Skin epidermis (tissue), 12 donors: Measurements from ENCODE around the gene SIK2.
A peak's percentile ranks its signal among the peaks of the same experiment; 100 is the strongest.
"Not testable (repeated sequence)": the region's sequence is repeated elsewhere in the genome, so short reads cannot be mapped to it uniquely, and the experiment has no call there.

Experiments
- H3K27ac ChIP-seq, 21 experiments: fragments of 200-600 bp; sonication (generic) in 11 of 21; one replicate each; pipeline ENCODE4 v1.5.0; 2020; ENCODE audit warnings: mild to moderate bottlenecking in 3 of 21, inconsistent platforms in 2 of 21, moderate library complexity in 2 of 21
- H3K4me3 ChIP-seq, 7 experiments: fragments of 200-600 bp; sonication (generic) in 2 of 7; one replicate each; pipeline ENCODE4 v1.5.0; 2020; ENCODE audit warnings: inconsistent platforms in 2 of 7, mild to moderate bottlenecking in 2 of 7, moderate library complexity in 1 of 7

Gene SIK2

GRCh38 chr11:111644922-111645321 lies 42.7 kb downstream of the SIK2 start:
- Histone ChIP-seq H3K27ac (no peak overlapping the region), H3K4me3 (no peak overlapping the region)

DNA sequence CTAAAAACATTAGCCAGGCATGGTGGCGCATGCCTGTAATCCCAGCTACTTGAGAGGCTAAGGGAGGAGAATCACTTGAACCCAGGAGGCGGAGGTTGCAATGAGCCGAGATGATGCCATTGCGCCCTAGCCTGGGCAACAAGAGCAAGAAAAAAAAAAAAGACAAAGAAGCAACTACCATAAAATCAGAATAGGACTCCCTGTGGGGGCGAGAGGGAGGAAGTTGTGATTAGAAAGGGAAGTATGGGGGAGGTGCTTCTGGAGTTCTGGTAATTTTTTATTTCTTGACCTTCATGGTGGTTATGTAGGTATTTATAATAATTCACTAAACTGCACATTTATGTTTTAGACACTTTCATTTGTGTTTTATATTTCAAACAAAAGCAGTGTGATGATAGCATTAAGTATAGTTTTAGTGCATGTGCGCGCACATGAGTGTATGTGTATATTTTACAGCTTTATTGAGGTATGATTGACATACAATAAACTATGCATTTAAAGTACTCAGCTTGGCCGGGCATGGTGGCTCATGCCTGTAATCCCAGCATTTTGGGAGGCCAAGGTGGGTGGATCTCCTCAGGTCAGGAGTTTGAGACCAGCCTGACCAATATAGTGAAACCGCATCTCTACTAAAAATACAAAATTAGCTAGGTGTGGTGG lies 43.5 kb downstream of the SIK2 start:
- no peak overlapping the region for H3K4me3 ChIP-seq
- H3K27ac ChIP-seq: no peak overlapping the region

DNA sequence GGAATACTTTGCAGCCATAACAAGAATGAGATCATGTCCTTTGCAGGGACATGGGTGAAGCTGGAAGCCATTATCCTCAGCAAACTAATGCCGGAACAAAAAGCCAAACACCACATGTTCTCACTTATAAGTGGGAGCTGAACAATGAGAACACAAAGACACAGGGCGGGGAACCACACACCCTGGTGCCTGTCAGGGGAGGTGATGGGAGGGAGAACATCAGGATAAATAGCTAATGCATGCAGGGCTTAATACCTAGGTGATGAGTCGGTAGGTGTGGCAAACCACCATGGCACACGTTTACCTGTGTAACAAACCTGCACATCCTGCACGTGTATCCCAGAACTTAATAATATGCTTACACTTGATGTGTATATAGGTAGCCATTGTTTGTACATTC lies 49.1 kb downstream of the SIK2 start:
- not testable (repeated sequence) for H3K4me3 ChIP-seq, H3K27ac ChIP-seq

GRCh38 chr11:111652184-111652583 lies 49.9 kb downstream of the SIK2 start:
- H3K4me3 ChIP-seq: no peak overlapping the region
- no peak overlapping the region for H3K27ac ChIP-seq

DNA sequence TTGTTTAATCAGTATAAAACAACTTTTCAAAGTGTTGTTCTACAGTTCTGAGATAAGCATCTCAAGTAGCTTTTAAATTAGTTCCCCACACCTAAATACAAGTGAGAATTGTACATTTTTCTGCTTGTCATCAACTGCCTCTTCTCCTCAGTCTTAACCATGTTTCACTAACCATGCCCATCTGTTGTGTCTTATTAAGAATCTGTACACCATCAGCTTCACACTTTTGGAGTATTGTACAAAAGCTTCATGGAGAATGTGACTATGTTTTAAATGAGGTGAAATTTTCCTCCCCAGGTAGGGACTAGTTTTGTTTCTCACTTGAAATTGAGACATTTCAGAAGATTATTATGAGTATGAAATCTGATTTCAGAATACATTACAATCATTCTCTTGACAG lies 52.4 kb downstream of the SIK2 start:
- H3K27ac ChIP-seq: no peak overlapping the region
- no peak overlapping the region for H3K4me3 ChIP-seq

GRCh38 chr11:111655924-111656323 lies 53.7 kb downstream of the SIK2 start:
- H3K4me3 ChIP-seq: no peak overlapping the region
- H3K27ac ChIP-seq: no peak overlapping the region

DNA sequence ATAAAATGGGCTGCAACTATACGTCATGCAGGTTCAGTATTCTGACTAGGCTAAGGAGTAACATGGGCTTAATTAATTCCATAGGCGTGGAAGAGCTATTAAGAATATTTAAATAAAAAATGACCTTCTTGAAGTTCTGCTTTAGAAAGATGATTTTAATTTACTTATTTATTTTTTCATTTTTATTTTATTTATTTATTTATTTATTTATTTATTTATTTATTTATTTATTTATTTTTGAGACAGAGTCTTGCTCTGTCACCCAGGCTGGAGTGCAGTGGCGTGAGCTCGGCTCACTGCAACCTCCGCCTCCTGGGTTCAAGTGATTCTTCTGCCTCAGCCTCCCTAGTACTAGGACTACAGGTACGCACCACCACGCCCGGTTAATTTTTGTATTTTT lies 55.7 kb downstream of the SIK2 start:
- H3K27ac ChIP-seq, H3K4me3 ChIP-seq: not testable (repeated sequence)

GRCh38 chr11:111658493-111658892 lies 56.2 kb downstream of the SIK2 start:
- H3K27ac ChIP-seq, H3K4me3 ChIP-seq: not testable (repeated sequence)

DNA sequence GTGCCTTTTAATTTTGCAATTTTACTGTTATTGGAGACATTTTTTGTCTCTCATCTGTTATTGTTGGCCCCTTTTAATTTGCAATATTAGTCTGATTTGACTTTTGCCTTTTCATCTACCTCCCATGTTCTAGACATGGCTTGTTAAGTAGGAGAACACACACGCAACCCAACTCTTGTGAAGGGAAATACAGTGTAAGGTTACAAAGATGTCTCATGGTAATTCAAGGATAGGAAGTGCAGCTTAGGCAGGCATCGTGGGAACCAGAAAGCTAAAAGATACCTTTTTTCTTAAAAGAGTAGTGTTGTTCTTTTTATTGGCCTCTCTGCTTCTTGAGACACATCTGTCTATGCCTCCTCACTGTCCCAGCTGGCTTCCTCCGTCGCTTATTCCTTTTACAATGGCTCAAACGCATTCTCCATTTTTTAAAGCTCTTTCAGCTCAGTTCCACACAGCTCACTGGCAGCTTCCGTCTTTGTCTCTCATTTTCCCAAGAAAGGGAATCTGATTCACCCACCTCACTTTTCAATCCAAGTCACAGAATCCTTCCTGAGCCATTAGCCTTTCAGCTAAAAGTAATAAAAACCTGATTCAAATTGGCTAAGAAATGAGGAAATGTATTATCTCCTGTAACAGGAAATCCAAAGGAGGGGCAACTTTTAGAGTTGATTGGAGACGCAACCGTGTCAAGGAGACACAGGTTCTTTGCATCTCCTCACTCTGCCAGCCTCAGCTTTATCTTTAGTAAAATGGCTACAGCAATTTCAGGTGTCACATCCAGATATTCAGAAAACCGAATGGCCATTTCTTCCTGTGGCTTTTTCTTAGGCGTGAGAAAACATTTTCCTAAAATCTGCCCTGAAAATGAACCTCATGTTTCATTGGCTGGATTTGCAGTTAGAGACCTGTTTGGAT lies 57.2 kb downstream of the SIK2 start:
- Histone ChIP-seq H3K4me3 (no peak overlapping the region), H3K27ac (no peak overlapping the region)

- no peak overlapping the region for H3K4me3 ChIP-seq
- no peak overlapping the region for H3K27ac ChIP-seq
These were observed 58.6 kb downstream of the SIK2 start for GRCh38 chr11:111660822-111661221.

DNA sequence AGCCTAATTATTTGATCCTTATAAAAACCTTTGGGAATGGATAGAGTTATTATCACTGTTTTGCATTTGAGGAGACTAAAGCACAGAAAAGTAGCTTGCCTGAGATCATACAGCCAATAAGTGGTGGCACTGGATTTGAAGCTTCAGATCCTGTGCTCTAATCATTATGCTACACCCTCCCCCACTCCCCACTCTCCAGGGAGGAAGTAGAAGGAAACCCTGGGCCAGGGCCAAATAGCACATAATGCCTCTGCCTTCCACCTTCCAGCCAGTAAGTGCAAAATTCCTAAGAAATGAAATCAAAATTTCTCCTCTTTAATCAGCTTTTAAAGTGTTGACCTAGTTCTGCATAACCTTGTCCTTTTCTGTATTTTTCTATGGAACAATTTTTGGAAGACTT lies 61.6 kb downstream of the SIK2 start:
- no peak overlapping the region for H3K27ac ChIP-seq
- H3K4me3 ChIP-seq: no peak overlapping the region

GRCh38 chr11:111665777-111666176 lies 63.5 kb downstream of the SIK2 start:
- H3K27ac ChIP-seq: no peak overlapping the region
- no peak overlapping the region for H3K4me3 ChIP-seq

GRCh38 chr11:111668980-111669379 lies 66.7 kb downstream of the SIK2 start:
- H3K27ac ChIP-seq: no peak overlapping the region
- no peak overlapping the region for H3K4me3 ChIP-seq

DNA sequence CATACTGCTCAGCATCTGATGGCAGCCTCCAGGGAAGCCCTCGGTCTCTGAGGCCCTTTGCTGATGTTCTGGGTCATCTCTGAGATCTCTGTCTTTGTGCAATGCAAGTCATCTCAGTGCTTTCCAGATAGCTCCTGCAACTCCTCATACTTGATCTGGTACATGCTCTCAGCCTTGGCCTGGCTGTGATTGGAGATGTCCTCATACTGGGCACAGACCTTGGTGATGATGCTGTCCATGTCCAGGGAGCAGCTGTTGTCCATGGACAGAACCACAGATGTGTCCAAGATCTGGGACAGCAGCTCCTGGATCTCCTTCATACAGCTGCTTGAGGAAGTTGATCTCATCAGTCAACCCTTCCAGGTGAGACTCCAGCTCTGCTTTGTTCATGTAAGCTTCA lies 69.1 kb downstream of the SIK2 start:
- Histone ChIP-seq H3K27ac (no peak overlapping the region), H3K4me3 (no peak overlapping the region)

DNA sequence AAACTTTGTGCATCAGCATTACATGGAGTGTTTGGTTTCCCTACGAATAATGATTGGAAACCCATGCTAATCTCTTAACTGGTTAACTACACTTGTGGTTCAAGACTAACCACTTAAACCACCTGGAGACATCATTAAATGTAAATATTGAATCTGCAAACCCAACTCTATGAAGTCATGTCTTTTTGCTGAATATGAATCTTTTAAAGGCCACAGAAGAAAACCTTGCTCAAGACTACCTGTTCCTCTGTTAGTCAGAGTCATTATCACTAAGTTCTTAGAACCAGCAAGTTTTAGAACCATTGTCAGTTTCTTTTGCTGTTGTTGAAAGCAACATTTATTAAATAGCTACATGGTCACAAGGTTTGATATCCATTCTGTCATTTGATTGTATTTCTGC lies 70.7 kb downstream of the SIK2 start:
- Histone ChIP-seq H3K27ac (no peak overlapping the region), H3K4me3 (no peak overlapping the region)

DNA sequence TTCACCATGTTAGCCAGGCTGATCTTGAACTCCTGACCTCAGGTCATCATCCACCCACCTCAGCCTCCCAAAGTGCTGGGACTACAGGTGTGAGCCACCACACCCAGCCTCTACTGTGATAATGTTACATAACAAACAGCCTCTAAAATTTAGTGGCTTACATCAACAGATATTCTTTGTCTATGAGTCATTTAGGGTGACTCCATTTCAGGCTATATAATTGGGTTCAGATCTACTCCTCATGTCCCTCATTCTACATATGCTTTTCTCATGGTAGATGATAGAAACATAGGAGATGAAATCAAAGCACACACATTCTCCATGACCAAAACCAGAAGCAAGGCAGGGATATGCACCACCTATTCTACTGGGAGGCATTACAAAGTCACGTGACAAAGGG lies 72.7 kb downstream of the SIK2 start:
- no peak overlapping the region for H3K27ac ChIP-seq

DNA sequence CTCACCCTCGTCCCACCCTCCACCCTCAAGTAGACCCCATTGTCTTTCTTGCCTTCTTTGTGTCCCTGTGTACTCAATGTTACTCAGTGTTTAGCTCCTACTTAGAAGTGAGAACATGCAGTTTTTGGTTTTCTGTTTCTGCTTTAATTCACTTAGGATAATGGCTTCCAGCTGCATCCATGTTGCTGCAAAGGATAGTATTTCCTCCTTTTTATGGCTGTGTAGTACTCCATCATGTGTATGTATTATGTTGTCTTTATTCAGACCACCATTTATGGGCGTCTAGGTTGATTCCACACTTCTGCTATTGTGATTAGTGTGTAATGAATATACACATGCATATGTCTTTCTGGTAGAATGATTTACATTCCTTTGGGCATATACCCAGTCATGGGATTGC lies 73.6 kb downstream of the SIK2 start:
- Histone ChIP-seq H3K4me3 (no peak overlapping the region), H3K27ac (peak overlapping the region in 1 of 21 experiments; percentile 61)

More for the DNA sequence above, 72.7 kb downstream of the SIK2 start:
- H3K4me3 ChIP-seq: no peak overlapping the region

DNA sequence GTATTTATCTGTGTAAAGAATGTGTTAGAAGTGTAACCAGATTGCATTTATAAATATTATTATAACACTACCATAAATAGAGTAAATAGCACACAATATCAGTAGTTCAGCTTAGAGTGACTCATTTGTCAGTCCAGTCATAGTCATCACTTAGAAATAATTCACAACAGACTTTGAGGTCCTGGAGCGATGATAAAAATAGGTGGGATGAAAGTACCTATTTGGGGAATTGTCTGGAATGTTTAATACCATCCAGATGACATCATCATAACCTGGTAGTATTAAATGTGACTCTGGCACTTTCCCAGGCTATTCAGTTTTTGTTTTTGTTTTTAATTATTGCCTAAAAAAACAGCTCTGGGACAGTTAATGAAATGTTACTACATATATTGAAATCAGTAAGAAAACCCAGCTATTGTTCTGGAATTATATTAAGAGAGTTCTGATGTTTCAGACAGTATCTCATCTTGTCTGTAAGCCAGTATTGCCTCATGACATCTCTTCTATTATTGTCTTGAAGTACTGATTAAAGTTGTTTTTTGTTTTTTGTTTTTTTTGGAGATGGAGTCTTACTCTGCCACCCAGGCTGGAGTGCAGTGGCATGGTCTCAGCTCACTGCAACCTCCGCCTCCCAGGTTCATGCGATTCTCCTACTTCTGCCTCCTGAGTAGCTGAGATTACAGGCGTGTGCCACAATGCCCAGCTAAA lies 74.8 kb downstream of the SIK2 start:
- Histone ChIP-seq H3K27ac (peak overlapping the region in 3 of 21 experiments; percentile 14 to 66 (median 61)), H3K4me3 (no peak overlapping the region)

- Histone ChIP-seq H3K27ac (no peak overlapping the region), H3K4me3 (no peak overlapping the region)
These were observed 78.4 kb downstream of the SIK2 start for GRCh38 chr11:111680486-111681175.

DNA sequence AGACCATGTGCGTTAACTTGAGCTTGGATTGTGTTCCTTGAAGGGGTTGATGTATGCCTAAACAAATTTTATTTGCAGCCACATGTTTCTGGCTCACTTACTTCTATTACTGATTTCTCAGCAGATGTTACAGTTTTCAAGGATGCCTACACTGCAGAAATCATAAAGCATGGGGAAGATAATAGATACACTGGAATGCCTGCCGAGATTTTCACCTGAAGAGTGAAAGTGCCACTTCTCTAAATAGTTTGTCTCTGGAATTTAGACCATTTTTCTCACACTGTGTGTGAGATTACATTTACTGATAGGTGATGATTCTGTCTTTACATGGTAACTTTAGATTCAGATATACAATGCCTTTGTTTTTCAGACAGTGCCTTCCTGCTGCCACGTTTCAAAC lies 81.6 kb downstream of the SIK2 start:
- no peak overlapping the region for H3K4me3 ChIP-seq
- H3K27ac ChIP-seq: no peak overlapping the region
